AG10803 (cell line): ENCODE measurements around the gene UBASH3B.
A peak's percentile ranks its signal among the peaks of the same experiment; 100 is the strongest.

Experiments used
- DNase-seq: peaks from one replicate; pipeline ENCODE4 v3.0.0; 2010; ENCODE audit warnings: low read depth
- H3K4me3 ChIP-seq: 2 replicates; pipeline ENCODE4 v1.5.1; 2011; ENCODE audit warnings: mild to moderate bottlenecking, low read length, control low read depth
- TF ChIP-seq, protein P1 (sequence below): conservative IDR thresholded peaks from 2 replicates; pipeline ENCODE4 v1.5.1; 2011; ENCODE audit warnings: mild to moderate bottlenecking, low read length, control low read depth, inconsistent platforms

UBASH3B gene

DNA sequence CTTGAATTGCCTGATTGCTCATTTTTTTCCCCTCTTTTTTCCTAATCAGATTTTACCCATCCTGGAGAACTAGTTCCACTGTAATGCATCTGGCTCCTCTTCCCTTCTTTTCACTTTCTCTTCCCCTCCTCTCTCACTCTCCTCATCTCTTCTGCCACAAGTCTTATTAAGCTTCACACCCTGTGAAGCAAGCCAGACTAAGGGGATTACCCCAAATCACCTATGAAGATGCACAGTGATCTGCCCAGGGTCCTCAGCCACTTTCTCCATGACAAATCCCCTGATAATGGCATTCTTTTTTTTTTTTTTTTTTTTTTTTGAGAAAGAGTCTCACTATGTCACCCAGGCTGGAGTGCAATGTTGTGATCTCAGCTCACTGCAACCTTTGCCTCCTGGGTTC, 11.2 kb downstream of the UBASH3B start:
- DNase-seq, result no peak
- H3K4me3 ChIP-seq, result no peak overlapping the region
- TF ChIP-seq, protein P1, sequence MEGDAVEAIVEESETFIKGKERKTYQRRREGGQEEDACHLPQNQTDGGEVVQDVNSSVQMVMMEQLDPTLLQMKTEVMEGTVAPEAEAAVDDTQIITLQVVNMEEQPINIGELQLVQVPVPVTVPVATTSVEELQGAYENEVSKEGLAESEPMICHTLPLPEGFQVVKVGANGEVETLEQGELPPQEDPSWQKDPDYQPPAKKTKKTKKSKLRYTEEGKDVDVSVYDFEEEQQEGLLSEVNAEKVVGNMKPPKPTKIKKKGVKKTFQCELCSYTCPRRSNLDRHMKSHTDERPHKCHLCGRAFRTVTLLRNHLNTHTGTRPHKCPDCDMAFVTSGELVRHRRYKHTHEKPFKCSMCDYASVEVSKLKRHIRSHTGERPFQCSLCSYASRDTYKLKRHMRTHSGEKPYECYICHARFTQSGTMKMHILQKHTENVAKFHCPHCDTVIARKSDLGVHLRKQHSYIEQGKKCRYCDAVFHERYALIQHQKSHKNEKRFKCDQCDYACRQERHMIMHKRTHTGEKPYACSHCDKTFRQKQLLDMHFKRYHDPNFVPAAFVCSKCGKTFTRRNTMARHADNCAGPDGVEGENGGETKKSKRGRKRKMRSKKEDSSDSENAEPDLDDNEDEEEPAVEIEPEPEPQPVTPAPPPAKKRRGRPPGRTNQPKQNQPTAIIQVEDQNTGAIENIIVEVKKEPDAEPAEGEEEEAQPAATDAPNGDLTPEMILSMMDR, result no peak

DNA sequence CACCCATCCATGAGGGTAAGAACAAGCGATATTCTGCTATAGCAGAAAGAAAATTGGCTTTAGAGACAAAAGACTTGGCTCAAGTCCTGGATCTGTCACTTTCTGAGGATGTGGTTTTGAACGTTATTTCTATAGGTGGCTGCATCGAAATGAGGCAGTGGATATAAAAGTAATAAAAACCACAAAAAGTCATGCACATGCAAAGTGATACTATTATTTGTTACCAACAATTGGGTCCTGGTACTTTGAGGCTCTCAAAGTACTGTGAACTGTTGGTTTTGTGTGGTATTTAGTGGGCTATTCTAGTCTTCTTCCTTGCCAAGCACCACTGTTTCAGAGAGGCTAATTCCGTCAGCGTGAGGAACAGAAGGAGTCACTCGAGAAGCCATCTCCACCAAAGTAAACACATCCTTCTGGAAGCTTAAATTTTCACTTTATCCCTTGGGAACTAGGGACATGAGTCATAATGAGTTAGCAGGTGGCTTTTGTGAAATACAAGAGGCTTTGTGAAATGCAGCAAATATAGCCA, 13.1 kb downstream of the UBASH3B start:
- H3K4me3 ChIP-seq, result no peak overlapping the region
- DNase-seq, result peak; percentile 79

DNA sequence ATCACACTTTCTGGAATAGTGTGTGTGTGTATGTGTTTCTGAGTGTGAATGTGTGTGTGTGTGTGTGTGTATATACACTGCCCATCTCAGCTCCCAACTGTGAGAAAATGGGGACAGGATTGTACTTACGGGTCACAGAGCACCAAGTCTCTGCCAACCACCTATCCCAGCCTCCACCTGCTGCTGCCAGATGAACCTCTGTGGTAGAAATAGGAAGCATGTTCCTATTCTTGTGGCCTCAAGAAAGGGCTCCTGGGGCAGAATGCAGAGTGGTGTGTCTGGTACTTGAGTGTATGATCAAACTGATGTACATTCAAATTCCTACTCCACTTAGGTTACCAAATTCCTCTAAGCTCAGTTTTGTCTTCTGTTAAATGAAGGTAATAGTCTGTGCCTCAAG, 14.6 kb downstream of the UBASH3B start:
- no peak for DNase-seq
- H3K4me3 ChIP-seq, result no peak overlapping the region
- TF ChIP-seq, protein P1, result no peak

More for the DNA sequence above, 13.1 kb downstream of the UBASH3B start:
- TF ChIP-seq, protein P1, result no peak

DNA sequence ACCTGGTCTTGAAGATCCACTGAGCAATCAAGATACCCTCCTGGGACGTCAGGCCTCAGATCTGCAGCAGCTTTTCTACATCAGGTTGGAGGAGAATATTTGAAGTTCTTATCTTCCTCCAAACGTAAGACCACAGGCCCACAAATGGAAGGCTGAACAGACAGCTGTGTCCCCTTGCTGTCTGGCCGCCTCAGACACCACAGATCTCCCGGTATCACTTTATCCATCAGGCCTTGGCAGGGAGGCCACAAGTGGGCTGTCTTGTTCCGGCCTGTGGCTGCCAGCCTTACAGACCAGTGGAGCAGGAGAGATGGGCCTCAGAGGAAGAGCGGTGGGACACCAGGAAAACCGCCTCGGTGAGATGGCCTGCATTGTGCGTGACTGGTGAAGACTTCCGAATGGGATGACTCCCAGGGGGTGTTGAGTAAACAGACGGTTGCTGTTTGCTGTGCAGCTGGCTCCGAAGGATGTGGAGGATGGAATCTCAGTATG, 15.9 kb downstream of the UBASH3B start:
- H3K4me3 ChIP-seq, result no peak overlapping the region
- TF ChIP-seq, protein P1, result no peak
- DNase-seq, result peak; percentile 74

DNA sequence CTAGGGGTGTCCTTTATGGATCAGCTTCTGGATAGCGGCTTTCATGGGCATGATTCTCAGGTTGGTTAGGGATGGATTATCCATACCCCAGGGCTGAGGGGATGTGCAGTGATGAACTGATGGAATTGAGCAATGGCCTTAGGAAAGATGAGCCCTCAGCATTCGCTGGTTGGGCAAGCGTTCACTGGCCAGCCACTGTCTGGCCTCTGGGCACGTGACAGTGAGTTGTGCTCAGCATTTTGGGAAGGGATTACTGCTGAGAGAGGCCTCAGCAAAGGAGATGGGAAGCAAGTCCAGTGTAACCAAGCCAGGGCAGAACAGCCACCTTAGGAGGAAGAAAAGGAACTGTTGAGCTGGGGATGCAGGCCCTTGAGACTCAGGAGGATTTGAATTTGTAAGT, 17.4 kb downstream of the UBASH3B start:
- TF ChIP-seq, protein P1, result no peak
- no peak for DNase-seq
- H3K4me3 ChIP-seq, result no peak overlapping the region

DNA sequence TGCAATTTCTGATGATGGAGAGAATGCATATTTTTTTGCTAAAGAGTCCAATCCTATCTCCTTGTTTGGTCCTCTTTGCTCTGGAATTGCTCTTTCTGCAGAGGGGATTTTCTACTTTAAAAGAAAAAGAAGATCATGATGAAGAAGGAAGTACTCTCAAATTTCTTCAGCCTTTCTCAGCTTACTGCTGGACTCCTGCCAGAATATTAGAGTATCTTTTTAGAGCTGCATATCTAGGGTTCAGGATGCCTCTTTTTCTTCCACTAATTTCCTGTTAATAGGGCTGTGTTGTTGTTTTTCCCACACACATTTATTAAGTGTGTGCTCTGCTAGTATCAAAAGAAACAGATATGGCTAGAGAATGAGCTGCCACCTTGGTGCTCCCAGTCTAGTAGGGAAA, 18.2 kb downstream of the UBASH3B start:
- TF ChIP-seq, protein P1, result no peak
- H3K4me3 ChIP-seq, result no peak overlapping the region
- DNase-seq, result no peak

DNA sequence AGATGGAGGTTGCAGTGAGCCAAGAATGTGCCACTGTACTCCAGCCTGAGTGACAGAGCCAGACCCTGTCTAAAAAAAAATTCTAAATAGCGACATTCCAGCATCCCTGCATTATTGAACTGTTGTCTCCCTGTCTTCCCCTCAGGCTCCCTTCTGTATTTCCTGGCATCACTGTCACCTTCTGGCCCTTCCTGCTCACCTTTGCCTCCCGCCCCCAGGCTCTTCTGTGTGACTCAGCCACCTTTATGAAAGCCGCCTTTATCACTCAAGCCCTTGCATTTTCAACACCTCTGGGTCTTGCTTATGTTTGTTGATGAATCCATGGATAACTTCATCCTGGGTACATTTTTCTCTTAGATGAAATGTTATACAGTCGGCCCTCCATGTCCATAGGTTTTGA, 21.1 kb downstream of the UBASH3B start:
- TF ChIP-seq, protein P1, result no peak
- no peak for DNase-seq

More for the DNA sequence above, 21.1 kb downstream of the UBASH3B start:
- no peak overlapping the region for H3K4me3 ChIP-seq
